ENCODE data around the gene AAGAB.

GRCh38 chr15:67156834-67157233, 97.6 kb downstream of the AAGAB start:
- TF ChIP-seq ZNF24 (tag by site-specific recombination; IDR thresholded peaks at IDR 0.05): no peak
- TF ChIP-seq PRDM10 (tag by site-specific recombination; IDR thresholded peaks at IDR 0.05): no peak
- TF ChIP-seq, protein P1, sequence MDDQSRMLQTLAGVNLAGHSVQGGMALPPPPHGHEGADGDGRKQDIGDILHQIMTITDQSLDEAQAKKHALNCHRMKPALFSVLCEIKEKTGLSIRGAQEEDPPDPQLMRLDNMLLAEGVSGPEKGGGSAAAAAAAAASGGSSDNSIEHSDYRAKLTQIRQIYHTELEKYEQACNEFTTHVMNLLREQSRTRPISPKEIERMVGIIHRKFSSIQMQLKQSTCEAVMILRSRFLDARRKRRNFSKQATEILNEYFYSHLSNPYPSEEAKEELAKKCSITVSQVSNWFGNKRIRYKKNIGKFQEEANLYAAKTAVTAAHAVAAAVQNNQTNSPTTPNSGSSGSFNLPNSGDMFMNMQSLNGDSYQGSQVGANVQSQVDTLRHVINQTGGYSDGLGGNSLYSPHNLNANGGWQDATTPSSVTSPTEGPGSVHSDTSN (CRISPR knock-in tag; IDR thresholded peaks at IDR 0.05): no peak
- TF ChIP-seq, protein P2, sequence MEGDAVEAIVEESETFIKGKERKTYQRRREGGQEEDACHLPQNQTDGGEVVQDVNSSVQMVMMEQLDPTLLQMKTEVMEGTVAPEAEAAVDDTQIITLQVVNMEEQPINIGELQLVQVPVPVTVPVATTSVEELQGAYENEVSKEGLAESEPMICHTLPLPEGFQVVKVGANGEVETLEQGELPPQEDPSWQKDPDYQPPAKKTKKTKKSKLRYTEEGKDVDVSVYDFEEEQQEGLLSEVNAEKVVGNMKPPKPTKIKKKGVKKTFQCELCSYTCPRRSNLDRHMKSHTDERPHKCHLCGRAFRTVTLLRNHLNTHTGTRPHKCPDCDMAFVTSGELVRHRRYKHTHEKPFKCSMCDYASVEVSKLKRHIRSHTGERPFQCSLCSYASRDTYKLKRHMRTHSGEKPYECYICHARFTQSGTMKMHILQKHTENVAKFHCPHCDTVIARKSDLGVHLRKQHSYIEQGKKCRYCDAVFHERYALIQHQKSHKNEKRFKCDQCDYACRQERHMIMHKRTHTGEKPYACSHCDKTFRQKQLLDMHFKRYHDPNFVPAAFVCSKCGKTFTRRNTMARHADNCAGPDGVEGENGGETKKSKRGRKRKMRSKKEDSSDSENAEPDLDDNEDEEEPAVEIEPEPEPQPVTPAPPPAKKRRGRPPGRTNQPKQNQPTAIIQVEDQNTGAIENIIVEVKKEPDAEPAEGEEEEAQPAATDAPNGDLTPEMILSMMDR (tag by site-specific recombination; IDR thresholded peaks at IDR 0.05): no peak
- TF ChIP-seq ZNF747 (tag by site-specific recombination; IDR thresholded peaks at IDR 0.05): no peak
- TF ChIP-seq TCF7L2 (IDR thresholded peaks at IDR 0.05; ENCODE audit: borderline replicate concordance, low read depth, low read length): no peak
- TF ChIP-seq ZNF785 (tag by site-specific recombination; IDR thresholded peaks at IDR 0.05): no peak
- TF ChIP-seq ELK4 (IDR thresholded peaks at IDR 0.05; ENCODE audit: borderline replicate concordance, low read depth, low read length): no peak
- no peak for TF ChIP-seq ZSCAN5A (tag by site-specific recombination; IDR thresholded peaks at IDR 0.05)
- TF ChIP-seq, protein P3, sequence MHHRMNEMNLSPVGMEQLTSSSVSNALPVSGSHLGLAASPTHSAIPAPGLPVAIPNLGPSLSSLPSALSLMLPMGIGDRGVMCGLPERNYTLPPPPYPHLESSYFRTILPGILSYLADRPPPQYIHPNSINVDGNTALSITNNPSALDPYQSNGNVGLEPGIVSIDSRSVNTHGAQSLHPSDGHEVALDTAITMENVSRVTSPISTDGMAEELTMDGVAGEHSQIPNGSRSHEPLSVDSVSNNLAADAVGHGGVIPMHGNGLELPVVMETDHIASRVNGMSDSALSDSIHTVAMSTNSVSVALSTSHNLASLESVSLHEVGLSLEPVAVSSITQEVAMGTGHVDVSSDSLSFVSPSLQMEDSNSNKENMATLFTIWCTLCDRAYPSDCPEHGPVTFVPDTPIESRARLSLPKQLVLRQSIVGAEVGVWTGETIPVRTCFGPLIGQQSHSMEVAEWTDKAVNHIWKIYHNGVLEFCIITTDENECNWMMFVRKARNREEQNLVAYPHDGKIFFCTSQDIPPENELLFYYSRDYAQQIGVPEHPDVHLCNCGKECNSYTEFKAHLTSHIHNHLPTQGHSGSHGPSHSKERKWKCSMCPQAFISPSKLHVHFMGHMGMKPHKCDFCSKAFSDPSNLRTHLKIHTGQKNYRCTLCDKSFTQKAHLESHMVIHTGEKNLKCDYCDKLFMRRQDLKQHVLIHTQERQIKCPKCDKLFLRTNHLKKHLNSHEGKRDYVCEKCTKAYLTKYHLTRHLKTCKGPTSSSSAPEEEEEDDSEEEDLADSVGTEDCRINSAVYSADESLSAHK (tag by site-specific recombination; IDR thresholded peaks at IDR 0.05): no peak
